Epithelial cell of proximal tubule (primary cell): ENCODE results near the gene DCTPP1. TPM values are rescaled to one million over a fixed set of nuclear protein-coding genes. Genes with fewer than 3 reads are reported as not detected.
"Not testable (repeated sequence)": the region's sequence is repeated elsewhere in the genome, so short reads cannot be mapped to it uniquely, and the experiment has no call there.

Source experiments
- DNase-seq: peaks from one replicate; pipeline ENCODE4 v3.0.0-alpha.2; 2011; ENCODE audit warnings: low read depth
- H3K4me3 ChIP-seq: 2 replicates; pipeline ENCODE4 v1.5.1; 2011; ENCODE audit warnings: low read depth, mild to moderate bottlenecking, low read length
- total RNA-seq: library from RNA; depleted of rRNA; stranded (reverse); fragments of >200 nt; gene quantifications from 2 replicates; pipeline ENCODE4 v1.2.3, GENCODE V29; 2015
- TF ChIP-seq, protein P1 (sequence below): conservative IDR thresholded peaks from 2 replicates; pipeline ENCODE4 v1.5.1; 2012; ENCODE audit warnings: low read depth, mild to moderate bottlenecking, low read length

Gene DCTPP1
- total RNA-seq, 1 donor from 2014 or later = 108 TPM

DNA sequence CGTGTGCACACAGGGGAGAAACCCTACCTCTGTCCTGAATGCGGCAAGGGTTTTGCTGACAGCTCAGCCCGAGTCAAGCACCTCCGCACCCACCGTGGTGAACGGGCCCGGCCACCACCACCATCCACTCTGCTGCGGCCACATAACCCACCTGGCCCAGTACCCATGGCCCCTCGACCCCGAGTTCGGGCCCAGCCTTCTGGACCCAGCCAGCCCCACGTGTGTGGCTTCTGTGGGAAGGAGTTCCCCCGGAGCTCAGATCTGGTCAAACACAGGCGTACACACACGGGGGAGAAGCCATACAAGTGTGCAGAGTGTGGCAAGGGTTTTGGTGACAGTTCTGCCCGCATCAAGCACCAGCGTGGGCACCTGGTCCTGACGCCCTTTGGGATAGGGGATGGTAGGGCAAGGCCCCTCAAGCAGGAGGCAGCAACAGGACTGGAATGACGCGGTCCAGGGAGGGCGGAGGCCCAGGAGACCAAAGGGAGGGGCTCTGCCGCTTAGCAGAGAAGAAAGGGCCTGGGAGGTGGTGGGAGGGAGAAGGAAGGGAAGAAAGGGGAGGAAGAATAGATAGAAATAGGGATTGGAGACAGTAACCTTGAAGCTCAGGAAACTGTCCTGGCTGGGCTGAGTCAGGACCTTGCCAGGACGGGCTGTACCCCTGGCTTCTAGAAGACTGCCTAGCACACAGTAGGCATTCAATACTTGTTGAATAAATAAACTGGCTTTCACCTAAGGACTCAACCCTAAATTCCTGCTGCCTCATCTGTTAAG, 31.0 kb downstream of the DCTPP1 start:
- no peak overlapping the region for H3K4me3 ChIP-seq
- TF ChIP-seq, protein P1, sequence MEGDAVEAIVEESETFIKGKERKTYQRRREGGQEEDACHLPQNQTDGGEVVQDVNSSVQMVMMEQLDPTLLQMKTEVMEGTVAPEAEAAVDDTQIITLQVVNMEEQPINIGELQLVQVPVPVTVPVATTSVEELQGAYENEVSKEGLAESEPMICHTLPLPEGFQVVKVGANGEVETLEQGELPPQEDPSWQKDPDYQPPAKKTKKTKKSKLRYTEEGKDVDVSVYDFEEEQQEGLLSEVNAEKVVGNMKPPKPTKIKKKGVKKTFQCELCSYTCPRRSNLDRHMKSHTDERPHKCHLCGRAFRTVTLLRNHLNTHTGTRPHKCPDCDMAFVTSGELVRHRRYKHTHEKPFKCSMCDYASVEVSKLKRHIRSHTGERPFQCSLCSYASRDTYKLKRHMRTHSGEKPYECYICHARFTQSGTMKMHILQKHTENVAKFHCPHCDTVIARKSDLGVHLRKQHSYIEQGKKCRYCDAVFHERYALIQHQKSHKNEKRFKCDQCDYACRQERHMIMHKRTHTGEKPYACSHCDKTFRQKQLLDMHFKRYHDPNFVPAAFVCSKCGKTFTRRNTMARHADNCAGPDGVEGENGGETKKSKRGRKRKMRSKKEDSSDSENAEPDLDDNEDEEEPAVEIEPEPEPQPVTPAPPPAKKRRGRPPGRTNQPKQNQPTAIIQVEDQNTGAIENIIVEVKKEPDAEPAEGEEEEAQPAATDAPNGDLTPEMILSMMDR = no peak
- no peak for DNase-seq

DNA sequence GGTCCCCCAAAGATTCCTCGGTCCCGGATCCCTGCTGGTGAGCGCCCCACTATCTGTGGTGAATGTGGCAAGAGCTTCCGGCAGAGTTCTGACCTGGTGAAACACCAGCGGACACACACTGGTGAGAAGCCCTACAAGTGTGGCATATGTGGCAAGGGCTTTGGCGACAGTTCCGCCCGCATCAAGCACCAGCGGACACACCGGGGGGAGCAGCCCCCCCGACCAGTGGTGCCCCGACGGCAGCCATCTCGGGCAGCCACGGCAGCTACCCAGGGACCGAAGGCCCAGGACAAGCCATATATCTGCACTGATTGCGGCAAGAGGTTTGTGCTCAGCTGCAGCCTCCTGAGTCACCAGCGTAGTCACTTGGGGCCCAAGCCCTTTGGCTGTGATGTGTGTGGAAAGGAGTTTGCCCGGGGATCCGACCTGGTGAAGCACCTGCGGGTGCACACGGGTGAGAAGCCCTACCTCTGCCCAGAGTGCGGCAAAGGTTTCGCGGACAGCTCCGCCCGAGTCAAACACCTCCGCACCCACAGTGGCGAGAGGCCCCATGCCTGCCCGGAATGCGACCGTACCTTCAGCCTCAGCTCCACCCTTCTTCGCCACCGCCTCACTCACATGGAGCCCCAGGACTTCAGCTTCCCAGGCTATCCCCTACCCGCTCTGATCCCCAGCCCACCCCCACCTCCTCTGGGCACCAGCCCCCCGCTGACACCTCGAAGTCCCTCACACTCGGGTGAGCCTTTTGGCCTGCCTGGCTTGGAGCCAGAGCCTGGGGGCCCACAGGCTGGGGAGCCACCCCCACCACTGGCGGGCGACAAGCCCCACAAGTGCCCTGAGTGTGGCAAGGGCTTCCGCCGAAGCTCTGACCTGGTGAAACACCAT, 31.8 kb downstream of the DCTPP1 start:
- no peak for DNase-seq
- TF ChIP-seq, protein P1 = no peak
- no peak overlapping the region for H3K4me3 ChIP-seq

DNA sequence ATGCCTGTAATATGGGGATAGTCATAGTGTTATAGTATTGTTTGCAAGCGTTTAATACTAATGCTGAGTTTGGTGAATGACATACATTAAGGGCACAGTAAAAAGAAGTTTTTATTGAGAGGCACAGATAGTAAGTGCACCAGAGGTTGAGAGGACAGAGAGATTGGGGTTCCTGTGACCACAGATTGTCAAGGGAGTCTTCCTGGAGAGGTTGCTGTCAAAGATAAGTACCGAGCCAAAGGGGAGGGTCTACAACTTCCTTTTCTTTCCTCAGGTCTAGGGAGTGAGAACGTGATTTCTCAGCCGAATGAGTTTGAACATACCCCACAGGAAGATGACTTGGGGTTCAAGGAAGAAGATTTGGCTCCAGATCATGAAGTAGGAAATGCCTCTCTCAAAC, 32.8 kb downstream of the DCTPP1 start:
- TF ChIP-seq, protein P1 = no peak
- DNase-seq = no peak
- H3K4me3 ChIP-seq = no peak overlapping the region

DNA sequence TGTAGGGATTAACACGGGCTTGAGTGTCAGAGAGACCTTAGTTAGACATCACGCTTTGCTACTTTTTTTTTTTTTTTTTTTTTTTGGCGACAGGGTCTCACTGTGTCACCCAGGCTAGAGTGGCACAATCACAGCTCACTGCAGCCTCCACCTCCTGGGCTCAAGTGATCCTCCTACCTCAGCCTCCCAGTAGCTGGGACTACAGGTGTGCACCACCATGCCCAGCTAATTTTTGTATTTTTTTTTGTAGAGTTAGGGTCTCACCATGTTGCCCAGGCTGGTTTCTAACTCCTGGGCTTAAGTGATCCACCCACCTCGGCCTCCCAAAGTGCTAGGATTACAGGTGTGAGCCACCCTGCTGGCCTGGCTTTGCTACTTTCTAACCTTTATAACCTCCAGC, 33.2 kb downstream of the DCTPP1 start:
- DNase-seq = not testable (repeated sequence)
- H3K4me3 ChIP-seq = peak overlapping the region; percentile 90

DNA sequence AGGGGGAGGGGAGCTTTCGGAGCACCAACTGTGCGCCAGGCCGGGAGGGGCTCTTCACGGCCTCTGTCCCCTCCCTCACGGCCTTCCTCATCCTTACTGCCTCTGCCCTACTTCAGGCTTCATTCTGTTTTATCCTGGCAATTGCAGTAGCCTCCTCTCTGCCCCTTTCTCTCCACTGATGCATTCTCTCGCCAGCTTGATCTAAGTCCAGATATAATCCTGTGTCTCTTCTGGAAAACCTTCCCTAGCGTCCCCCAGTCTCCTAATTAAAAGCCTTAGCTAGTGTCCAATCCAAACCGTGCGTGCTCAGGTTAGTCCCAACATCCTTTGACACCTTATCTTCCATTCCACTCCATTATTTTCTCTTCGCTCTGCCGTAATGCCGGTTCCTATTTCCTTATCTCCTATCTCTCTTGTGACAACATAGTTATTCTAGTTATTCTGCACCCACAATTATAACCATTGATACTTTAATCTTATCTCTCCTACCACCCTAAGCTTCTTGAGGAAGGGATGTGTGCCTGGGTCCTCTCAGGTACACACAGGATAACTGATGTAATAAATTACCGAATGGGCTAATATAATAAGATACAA, 33.7 kb downstream of the DCTPP1 start:
- TF ChIP-seq, protein P1 = no peak
- peak overlapping the region; percentile 90 for H3K4me3 ChIP-seq
- no peak for DNase-seq

DNA sequence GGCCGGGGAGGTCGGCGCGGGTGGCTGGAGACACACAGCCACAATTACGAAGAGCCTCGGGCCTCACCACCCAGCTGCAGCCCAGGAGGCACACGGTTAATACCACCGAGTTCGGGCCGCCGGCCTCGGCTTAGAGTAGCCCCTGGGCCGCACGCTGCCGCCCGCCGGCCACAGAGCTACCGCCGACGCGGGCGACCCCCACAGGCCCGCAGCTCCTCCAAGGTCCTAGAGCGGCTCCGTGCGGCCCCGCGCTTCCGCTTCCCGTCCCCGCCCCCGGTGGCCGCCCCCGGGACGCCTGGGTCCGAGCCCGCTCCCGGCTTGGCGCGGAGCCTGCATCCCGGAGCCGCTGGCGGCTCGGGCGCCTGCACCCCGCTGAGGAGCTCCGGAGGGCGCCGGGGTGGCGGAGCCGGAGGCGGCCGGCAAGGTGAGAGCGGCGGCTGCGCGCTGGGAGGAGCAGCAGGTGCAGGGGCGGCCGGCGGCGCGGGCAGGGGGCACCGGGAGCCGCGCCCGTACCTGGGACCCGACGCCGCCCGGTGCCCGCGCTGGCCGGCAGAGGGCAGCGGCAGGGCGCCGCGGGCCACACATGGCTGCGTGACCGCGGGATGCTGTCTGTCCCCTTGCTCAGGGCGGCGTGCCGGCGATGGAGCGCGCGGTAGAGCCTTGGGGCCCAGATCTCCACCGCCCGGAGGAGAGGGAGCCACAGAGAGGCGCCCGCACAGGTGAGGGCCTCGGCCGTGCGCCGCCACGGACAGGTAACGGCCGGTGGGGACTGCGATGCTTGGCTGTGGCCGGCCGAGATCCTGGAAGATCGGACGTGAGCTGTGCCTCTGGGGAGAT, 34.5 kb downstream of the DCTPP1 start, which contains the start of gene ZNF48:
ZNF48 (plus strand) TSS at position 266 of the 837 bp plus-strand sequence; CDS start at position 641, 375 bp downstream.
- no peak for DNase-seq
- TF ChIP-seq, protein P1 = peak; percentile 32
- H3K4me3 ChIP-seq = peak within 1 kb of the TSS; percentile 90
